Uterus (tissue), 2 donors: Measurements from ENCODE around the gene NDUFV3.

ENCODE experiments used
- POLR2A ChIP-seq, 2 donors: fragments of 450-650 bp; IDR thresholded peaks; one replicate each; pipeline ENCODE4 v1.6.1; 2016; ENCODE audit warnings: antibody characterized with exemption in 2 of 2, mild to moderate bottlenecking in 1 of 2, moderate library complexity in 1 of 2
- TF ChIP-seq, protein P1 (sequence below), 4 experiments: fragments of 200-600 bp in 2 of 4; fragments of 450-650 bp in 2 of 4; sonication (generic) in 2 of 4; IDR thresholded peaks; one replicate each; pipeline ENCODE4 v1.5.1; 2016 to 2019; ENCODE audit warnings: antibody characterized with exemption in 4 of 4, mild to moderate bottlenecking in 2 of 4, moderate library complexity in 1 of 4

DNA sequence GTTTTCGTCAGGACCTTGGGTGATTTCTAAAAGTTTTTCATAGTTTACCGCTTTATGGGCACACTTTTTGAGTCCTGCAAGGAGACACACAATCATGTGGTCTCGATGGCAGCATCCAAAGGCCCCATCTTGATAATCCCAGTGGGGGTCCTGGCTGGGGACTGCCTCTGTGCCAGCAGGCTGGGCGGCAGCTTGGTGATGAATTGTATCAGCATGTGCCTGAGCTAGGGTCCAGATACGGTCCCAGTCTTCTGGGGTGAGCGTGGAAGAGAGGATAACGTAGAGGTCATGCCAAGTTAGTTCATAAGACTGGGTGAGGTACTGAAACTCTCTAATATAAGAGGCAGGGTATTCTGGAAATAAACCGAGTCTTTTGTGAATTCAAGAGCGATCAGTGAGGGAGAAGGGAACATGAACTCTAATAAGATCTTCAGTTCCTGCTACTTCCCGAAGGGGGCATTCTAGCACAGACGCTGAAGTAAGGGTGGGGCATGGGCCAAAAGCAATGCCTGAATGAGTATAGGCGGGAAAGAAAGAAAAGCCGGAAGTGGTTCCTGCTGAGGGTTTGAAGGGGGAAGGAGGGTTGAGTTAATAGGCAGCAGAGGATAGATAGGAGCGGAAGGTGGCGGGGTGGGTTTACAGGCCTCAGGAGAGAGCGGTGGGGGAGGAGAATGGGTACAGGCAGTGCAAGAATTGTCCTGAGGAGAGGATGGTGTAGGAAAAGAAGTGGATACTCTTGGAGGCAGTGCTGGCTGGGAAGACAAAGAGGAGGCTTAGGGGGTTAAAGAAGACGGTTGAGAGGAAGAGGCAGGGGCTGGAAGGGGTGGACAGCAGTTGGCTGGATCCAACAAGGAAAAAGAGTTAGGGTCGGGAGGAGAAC lies 30.7 kb downstream of the NDUFV3 start:
- TF ChIP-seq, protein P1, sequence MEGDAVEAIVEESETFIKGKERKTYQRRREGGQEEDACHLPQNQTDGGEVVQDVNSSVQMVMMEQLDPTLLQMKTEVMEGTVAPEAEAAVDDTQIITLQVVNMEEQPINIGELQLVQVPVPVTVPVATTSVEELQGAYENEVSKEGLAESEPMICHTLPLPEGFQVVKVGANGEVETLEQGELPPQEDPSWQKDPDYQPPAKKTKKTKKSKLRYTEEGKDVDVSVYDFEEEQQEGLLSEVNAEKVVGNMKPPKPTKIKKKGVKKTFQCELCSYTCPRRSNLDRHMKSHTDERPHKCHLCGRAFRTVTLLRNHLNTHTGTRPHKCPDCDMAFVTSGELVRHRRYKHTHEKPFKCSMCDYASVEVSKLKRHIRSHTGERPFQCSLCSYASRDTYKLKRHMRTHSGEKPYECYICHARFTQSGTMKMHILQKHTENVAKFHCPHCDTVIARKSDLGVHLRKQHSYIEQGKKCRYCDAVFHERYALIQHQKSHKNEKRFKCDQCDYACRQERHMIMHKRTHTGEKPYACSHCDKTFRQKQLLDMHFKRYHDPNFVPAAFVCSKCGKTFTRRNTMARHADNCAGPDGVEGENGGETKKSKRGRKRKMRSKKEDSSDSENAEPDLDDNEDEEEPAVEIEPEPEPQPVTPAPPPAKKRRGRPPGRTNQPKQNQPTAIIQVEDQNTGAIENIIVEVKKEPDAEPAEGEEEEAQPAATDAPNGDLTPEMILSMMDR (IDR thresholded peaks at IDR 0.05) = peak; percentile 65 to 90 (median 77)
- no peak for TF ChIP-seq POLR2A (IDR thresholded peaks at IDR 0.05)
